ENCODE measurements around the gene OGFOD2.

The OGFOD2 gene

GRCh38 chr12:122989225-122989839 lies 14.3 kb downstream of the OGFOD2 start:
- no peak for DNase-seq

GRCh38 chr12:122989874-122990419 lies 14.9 kb downstream of the OGFOD2 start:
- DNase-seq, result no peak

- peak; percentile 1 for DNase-seq
These were observed 15.5 kb downstream of the OGFOD2 start for GRCh38 chr12:122990561-122990960.

GRCh38 chr12:122990961-122991622 lies 16.0 kb downstream of the OGFOD2 start:
- DNase-seq, result peak; percentile 0

- DNase-seq, result no peak
These were observed 16.7 kb downstream of the OGFOD2 start for GRCh38 chr12:122991623-122992275.

- DNase-seq, result no peak
These were observed 17.3 kb downstream of the OGFOD2 start for GRCh38 chr12:122992386-122992785.

- DNase-seq, result no peak
These were observed 19.2 kb downstream of the OGFOD2 start for GRCh38 chr12:122994140-122994675.

GRCh38 chr12:122994781-122995502 lies 19.9 kb downstream of the OGFOD2 start:
- DNase-seq, result no peak

GRCh38 chr12:122995503-122996187 lies 20.6 kb downstream of the OGFOD2 start:
- no peak for DNase-seq

GRCh38 chr12:122996188-122996601 lies 21.2 kb downstream of the OGFOD2 start:
- no peak for DNase-seq

GRCh38 chr12:122996621-122997342 lies 21.7 kb downstream of the OGFOD2 start:
- no peak for DNase-seq

GRCh38 chr12:122997343-122998250 lies 22.6 kb downstream of the OGFOD2 start:
- DNase-seq, result no peak

GRCh38 chr12:122998316-122998715 lies 23.3 kb downstream of the OGFOD2 start:
- DNase-seq, result no peak

- DNase-seq, result no peak
These were observed 24.3 kb downstream of the OGFOD2 start for GRCh38 chr12:122999196-122999946.

GRCh38 chr12:122999986-123000420 lies 25.0 kb downstream of the OGFOD2 start:
- no peak for DNase-seq

GRCh38 chr12:123000578-123000977 lies 25.5 kb downstream of the OGFOD2 start:
- no peak for DNase-seq

GRCh38 chr12:123001464-123001863 lies 26.4 kb downstream of the OGFOD2 start:
- no peak for DNase-seq

- no peak for DNase-seq
These were observed 28.2 kb downstream of the OGFOD2 start for GRCh38 chr12:123003257-123003656.

GRCh38 chr12:123004287-123004686 lies 29.2 kb downstream of the OGFOD2 start:
- DNase-seq, result no peak
